GM10847 (cell line): Measurements from ENCODE around the gene SSNA1.

Source experiments
- POLR2A ChIP-seq: IDR thresholded peaks from 2 replicates; pipeline ENCODE4 v1.6.1; 2011; ENCODE audit not compliant: insufficient read length; ENCODE audit errors: extremely low read depth

Gene SSNA1

DNA sequence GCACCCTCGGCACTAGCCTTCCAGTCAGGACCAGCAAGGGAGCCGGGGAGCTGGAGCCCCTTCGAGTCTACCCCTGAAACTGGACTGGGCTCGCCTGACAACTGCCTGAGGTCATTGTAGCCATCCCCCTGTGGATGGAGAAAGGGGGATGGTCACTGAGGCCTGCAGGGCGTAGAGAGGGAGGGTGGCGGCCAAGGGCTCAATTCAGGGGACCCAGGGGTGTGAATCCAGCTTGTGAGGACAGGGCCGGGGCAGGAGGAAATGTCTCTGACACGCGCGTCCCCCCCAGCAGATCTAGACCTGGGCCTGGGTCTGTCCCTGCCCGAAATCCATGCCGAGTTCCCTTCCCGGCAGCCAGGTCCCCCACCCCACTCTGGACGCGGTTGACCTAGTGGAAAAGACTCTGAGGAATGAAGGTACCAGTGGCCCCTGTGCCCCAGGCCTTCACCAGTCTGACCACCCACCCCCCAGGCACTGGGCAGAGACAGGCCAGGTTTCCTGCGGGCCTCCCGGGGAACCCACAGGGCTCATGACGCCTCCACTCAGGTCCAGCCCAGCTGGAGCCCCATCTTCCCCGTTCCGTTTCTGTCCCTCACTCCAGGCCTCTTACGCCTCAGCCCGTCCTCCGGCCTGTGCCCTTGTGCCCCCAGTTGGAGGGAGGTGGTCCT, 43.0 kb downstream of the SSNA1 start:
- TF ChIP-seq POLR2A: no peak

DNA sequence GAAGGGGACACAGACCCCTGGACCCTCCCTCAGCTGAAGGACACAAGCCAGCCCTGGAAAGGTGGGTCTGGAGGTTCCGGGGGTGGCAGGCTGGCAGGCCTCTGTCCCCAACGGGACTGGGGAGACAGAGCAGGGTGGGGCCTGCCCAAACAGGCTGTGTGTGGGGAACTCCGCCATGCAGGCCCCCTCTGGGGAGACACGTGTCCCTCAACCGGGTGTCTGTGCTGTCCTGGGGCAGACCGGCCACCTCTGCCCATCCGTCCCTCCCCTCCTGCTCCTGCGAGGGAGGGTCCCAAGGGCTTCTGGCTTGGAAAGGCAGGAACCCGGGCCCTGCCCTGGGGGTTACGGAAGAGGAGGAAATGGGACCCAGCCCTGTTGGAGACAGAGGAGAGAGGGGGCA, 43.6 kb downstream of the SSNA1 start:
- no peak for TF ChIP-seq POLR2A

- no peak for TF ChIP-seq POLR2A
Measured at GRCh38 chr9:137232510-137232909, 44.0 kb downstream of the SSNA1 start.

GRCh38 chr9:137233143-137233980, 44.9 kb downstream of the SSNA1 start:
- TF ChIP-seq POLR2A: no peak

DNA sequence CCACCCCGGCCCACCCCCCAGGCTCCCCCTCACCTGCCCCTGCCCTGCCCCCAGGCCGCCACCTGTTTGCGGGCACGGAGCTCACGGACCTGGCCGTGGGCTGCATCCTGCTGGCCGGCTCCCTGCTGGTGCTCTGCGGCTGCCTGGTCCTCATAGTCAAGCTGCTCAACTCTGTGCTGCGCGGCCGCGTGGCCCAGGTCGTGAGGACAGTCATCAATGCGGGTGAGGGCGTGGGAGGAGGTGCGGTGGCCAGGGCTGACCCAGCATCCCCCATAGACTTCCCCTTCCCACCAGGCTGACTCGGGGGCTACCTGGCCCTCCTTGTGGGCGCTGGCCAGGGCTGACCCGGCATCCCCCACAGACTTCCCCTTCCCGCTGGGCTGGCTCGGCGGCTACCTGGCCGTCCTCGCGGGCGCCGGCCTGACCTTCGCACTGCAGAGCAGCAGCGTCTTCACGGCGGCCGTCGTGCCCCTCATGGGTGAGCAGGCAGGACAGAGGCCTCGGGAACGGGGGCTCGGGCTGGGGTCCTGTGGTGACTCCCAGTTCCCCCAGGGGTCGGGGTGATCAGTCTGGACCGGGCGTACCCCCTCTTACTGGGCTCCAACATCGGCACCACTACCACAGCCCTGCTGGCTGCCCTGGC, 45.7 kb downstream of the SSNA1 start:
- no peak for TF ChIP-seq POLR2A

DNA sequence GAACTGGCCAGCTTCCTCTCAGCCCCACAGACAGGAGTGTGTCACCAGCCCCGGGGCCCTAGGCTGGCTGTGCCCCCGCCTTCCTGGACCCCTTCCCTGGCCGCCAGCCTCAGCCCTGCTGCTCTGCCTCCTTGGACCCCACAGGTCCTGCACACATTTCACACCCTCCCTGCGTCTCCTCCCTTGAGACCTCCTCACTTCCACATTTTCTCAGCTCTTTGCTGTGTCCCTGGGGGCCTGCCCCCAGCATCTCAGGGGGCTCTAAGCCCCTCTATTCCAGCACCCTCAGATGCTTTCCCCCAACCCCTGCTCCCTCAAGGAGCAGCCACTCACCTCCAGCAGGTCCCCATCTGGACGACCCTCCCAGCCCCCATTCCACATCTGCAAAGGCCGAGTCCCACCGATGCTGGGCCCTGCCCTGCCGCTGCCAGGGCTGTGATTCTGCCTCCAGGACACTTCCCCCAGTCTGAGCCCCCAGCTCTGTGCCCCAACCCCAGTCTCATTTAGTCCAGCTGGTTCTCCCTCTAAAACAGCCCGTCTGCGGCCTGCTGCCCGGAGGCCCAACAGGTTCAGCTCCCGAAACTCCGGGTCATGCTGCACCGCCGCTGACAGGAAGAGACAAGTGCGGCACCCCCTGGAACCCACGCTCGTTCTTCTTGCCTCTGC, 46.4 kb downstream of the SSNA1 start:
- TF ChIP-seq POLR2A: no peak

DNA sequence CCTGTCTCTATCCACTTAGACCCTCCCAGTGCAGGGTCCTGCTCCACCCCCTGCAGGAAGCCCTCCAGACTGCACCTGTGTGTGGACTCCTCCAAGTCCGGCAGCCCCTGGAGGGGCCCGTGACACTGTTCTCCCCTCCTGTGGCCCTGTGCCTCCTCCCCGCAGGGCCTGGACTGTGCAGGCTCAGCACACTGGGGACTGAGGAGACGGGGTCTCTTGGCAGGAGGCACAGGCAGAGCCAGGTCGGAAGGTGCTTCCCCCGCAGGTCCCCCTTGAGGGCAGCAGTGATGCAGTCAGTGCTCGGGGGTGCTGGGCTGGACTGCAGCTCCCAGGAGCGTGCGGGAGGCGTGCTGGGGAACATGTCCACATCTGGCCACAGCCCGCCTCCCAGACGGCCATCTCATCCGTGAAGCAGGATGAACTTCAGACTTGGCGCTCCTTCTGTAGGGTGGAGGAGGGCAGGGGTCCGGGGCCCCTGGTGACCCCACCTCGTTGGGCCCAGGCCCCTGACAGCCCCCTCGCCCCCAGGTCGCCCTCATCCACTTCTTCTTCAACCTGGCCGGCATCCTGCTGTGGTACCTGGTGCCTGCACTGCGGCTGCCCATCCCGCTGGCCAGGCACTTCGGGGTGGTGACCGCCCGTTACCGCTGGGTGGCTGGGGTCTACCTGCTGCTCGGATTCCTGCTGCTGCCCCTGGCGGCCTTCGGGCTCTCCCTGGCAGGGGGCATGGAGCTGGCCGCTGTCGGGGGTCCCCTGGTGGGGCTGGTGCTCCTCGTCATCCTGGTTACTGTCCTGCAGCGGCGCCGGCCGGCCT, 47.2 kb downstream of the SSNA1 start:
- no peak for TF ChIP-seq POLR2A

DNA sequence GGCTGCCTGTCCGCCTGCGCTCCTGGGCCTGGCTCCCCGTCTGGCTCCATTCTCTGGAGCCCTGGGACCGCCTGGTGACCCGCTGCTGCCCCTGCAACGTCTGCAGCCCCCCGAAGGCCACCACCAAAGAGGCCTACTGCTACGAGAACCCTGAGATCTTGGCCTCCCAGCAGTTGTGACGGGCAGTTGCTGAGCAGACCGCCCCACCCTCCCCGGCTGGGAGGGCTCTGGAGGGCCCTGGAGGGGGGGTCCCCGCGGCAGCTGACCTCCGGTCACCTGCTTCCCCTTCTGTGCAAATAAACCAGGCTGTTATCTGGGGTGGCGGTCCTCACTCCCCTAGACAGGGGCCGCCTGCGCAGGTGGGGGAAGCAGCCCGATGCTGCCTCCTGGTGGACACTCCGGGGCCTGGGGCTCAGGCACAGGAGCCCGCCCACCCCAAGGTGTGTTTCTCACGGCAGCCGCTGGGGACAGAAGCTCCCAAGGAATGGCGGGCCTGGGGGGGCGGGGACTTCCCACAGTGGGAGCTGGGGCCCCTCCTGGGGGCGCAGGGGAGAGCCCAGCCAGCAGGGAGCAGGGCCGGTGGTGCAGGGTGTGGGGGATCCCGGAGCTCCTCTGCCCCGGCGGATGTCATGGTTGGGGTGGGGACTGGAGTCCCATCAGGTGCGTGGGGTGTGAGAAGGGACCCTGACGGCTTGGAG, 47.9 kb downstream of the SSNA1 start:
- no peak for TF ChIP-seq POLR2A

DNA sequence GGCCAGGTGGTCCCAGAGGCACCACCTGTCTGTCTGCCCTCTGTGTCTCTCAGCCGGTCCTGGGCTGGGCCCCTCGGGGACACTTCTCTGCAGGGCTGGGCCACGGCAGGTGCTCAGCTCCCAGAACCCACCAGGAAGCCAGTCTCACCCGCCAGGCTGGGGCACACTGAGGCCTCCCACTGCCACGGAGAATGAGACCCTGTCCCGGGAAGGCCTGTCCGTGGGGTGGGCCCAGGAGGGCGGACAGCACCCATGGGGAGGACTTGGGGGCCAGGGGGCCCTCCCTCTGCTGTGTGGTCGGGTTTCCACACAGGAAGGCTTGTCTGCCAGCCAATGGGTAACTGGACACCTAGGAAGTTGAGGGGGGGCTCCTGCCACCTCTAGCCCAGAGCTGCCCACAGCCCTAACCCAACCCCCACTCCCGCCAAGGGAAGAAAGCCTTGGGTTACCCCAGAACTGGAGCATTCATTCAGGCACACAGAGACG, 48.5 kb downstream of the SSNA1 start:
- TF ChIP-seq POLR2A: no peak

GRCh38 chr9:137237759-137238726, 49.6 kb downstream of the SSNA1 start:
- no peak for TF ChIP-seq POLR2A
